COLO668 (cell line): Measurements from ENCODE around the gene SPDYE3.
"Not testable (repeated sequence)": the region's sequence is repeated elsewhere in the genome, so short reads cannot be mapped to it uniquely, and the experiment has no call there.

Experiments
- DNase-seq: peaks from one replicate; lab custom pipeline; 2025; ENCODE audit not compliant: unreplicated experiment; lab: John Stamatoyannopoulos, UW

Gene SPDYE3

DNA sequence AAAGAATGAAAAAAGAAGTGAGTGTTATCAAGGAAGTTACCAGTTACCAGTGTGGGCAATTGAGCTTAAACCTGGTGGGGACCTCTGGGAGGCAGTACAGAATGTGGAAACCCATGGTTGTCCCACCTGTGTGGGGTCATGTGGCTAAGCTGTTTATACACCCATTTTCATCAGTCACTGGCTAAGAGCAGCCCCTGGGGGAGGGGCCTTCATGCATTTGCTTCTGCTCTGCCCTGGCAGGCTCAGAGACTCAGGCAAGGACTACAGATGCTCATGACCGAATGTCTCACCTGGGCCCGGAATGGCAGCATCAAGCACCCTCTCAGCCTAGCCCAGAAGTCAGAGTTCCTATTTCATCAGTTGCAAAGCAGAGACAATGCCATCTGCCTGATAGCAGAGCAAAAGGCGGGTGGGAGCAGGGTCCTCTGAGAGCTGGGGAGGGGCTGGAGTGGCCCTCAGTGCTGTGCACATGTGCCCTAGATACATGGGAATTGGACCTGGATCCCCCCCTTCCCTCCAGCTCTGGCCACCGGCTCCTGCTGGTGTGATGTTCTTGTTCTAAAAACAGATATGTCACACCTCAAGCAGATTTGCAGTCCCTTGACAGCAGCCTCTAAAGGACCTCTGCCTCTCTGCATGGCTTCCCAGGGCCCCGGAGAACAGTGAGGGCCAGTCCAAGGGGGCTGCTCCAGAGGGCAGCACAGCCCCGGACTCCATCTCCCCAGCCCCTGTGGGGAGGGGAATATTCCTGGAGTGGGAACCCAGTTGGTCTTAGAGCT, 20.1 kb upstream of the SPDYE3 start:
- DNase-seq = not testable (repeated sequence)

DNA sequence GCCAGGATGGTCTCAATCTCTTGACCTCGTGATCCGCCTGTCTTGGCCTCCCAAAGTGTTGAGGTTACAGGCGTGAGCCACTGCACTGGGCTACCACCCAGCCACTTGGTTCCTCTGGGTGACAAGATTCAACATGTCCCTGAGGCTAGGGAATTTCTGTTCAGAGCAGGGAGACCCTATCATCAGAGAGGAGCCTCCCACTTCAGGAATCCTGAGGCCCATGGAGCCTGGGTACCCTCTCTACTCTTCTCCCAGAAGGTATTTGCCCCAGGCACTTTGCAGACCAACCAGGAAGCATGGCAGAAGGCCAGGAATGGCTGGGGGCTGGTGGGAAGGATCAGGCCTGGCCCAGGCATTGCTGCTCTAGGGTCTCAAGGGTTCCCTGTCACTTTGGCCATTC, 19.2 kb upstream of the SPDYE3 start:
- not testable (repeated sequence) for DNase-seq

- not testable (repeated sequence) for DNase-seq
These were observed 15.3 kb upstream of the SPDYE3 start for GRCh38 chr7:100292162-100292561.

DNA sequence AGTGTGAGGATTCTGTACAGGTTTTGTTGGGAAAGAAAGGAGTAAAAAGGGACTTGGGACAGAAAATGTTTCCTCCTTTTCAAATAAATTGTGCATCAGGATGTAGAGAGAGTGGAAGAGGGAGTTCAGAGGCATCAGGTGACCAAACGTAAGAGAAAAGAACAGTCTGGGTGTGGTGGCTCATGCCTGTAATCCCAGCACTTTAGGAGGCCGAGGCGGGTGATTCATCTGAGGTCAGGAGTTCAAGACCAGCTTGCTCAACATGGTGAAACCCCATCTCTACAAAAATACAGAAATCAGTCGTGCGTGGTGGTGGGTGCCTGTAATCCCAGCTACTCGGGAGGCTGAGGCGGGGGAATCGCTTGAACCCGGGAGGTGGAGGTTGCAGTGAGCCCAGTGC, 12.2 kb upstream of the SPDYE3 start:
- DNase-seq = not testable (repeated sequence)

DNA sequence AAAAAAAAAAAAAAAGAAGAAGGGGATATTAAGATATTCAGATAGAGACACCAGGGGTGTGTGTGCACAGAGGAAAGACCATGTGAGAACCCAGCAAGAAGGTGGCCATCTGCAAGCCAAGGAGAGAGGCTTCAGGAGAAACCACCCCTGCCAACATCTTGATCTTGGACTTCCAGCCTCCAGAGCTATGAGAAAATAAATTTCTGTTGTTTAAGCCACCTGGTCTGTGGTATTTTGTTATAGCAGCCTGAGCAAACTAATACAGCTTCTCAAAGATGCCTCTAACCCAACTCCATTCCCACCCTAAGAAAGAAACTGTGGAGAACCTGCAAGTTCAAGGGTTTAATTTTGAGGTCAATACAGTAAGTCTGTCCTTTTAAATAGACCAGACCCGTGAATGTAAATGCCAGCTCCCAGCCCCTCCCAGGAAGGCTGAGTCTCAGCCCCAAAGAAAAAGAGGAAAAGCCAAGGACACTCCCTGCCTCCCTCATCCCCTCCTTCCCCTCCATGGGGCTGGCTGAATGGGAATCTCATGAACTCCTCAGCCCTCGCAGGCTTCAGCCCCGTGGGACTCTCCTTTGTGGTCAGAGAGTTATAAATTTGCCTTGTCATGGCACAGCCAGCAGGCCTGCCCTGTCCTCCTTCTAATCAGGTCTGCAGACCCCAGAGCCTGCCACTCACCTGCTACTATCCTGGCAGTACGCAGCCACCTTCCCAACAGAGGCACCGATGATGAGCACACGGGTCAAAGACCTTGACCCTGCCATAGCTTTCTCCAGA, 9.5 kb upstream of the SPDYE3 start:
- DNase-seq = not testable (repeated sequence)

DNA sequence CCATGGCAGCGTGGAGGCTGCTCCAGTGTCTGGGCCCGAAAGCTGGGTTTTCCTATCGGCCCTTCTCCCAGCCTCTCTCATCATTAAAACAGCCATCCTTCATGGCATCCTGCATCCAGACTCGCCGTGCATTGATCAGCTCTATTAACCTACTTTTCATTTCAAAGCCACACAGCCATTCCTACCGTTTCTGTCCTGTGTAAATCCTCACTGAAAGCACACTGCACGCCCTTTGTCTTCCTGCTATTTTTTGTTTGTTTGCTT, 8.9 kb upstream of the SPDYE3 start:
- DNase-seq = not testable (repeated sequence)

GRCh38 chr7:100304526-100304925, 3.0 kb upstream of the SPDYE3 start:
- DNase-seq = not testable (repeated sequence)

GRCh38 chr7:100318329-100318728, 10.8 kb downstream of the SPDYE3 start:
- DNase-seq = not testable (repeated sequence)

DNA sequence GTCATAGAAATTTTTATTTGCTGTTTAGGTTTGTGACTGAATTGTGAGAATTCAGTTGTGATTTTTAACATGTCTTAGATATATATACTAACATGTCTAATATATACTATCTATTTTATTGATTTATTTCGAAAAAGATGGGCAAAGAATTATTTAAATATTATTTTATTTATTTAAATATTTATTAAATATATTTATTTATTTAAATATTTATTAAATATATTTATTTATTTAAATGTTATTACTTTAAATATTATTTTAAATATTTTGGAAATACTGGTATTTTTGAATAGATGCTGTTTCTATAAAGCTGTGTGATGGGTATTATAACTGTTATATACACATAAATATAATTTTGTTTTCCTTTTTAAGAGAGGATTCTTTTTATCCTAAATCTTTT, 14.1 kb downstream of the SPDYE3 start:
- DNase-seq = not testable (repeated sequence)

- not testable (repeated sequence) for DNase-seq
These were observed 16.7 kb downstream of the SPDYE3 start for GRCh38 chr7:100324194-100324593.

GRCh38 chr7:100325671-100326070, 18.2 kb downstream of the SPDYE3 start:
- DNase-seq = not testable (repeated sequence)

GRCh38 chr7:100326914-100327313, 19.4 kb downstream of the SPDYE3 start:
- not testable (repeated sequence) for DNase-seq

DNA sequence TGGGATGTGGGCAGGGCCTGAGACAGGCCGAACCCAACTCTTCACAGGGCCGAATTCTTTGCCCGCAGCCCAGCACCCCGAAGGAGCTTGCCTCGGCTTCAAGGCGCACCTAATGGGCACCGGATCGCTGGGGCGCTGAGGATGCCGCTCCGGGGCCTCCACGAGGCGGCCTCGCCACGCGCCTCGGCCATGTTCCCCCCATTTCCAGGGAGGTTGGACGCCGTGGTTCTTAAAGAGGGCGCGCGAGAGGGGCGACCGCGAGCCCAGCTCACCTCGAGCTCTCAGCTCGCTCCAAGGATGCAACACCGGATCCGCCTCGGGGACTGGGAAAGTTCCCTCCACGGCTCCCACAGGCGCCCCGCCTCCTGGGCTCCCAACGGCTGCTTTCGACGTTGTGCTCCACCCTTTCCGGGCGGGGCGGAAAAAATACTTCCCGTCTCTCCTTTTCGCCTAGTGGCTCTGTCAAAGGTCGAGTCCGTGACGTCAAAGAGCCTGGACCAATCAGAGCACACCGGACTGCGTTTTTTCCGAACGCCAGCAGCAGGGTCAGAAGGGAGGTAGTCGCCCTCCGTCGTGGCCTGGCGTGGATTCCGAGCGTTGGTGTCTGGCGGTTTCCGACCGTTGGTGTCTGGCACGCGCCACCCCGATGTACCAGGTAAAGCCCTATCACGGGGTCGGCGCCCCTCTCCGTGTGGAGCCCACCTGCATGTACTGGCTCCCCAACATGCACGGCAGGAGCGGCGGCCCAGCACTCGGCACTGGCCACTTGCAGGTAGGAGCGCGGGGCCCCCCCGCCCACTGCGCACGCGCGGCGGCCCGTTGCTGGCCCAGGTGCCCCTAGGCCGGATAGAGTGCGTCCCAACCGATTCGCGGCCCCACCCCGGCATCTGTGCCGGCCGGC, 28.3 kb downstream of the SPDYE3 start:
- DNase-seq = peak; percentile 89

GRCh38 chr7:100338083-100338696, 30.7 kb downstream of the SPDYE3 start:
- DNase-seq = not testable (repeated sequence)

DNA sequence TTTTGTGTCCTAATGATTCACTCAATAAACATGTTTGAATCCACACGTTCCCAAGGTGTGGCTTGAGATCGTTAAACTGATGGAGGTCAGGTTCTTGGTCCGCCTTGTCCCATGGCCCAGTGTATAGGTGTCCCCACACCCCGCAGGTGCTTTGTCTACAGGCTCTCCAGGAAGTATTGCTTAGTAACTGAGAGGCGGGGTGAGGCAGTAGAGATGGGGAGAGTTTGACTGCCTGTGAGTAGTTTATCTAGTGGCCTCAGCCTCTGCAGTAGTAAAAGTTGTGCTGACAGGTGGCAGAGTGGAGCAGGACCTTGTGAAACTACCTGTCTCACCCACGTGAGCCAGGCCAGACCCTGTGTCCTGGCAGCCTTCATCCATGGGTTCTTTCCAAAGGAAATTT, 33.8 kb downstream of the SPDYE3 start:
- not testable (repeated sequence) for DNase-seq

DNA sequence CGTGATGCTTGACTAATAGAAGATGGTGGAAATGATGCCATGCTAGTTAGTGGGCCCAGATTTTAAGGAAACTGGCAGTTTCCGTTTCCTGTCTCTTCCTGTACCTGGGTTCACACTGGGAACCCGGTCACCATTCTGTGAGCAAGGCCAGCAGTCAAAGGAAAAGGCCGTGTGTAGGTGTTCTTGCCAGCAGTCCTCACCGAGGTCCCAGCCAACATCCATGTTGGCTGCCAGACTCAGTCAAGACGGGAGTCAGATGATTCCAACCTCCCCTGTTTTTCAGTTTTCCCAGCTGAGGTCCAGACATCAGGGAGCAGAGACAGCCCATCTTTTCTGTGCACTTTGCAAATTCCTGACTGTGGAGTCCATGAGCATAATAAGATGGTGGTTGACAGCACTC, 35.3 kb downstream of the SPDYE3 start:
- DNase-seq = no peak

- DNase-seq = not testable (repeated sequence)
These were observed 36.6 kb downstream of the SPDYE3 start for GRCh38 chr7:100344124-100344559.

GRCh38 chr7:100344560-100345287, 37.2 kb downstream of the SPDYE3 start:
- peak; percentile 20 for DNase-seq

DNA sequence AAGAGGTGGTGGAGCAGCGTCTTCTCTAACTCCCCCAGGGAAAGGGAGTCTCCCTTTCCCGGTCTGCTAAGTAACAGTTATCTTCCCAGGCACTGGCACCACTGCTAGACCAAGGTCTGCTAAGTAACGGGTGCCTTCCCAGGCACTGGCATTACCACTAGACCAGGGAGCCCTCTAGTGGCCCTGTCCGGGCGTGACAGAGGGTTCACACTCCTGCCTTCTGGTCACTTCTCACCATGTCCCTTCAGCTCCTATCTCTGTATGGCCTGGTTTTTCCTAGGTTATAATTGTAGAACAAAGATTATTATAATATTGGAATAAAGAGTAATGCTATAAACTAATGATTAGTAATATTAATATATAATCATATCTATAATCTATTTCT, 37.8 kb downstream of the SPDYE3 start:
- peak; percentile 69 for DNase-seq

- no peak for DNase-seq
These were observed 39.4 kb downstream of the SPDYE3 start for GRCh38 chr7:100346921-100347320.
